GM12878 (cell line): Measurements from ENCODE around the gene SYPL1. TPM values are rescaled to one million over a fixed set of nuclear protein-coding genes. Genes with fewer than 3 reads are reported as not detected.

Source experiments
- ATAC-seq: fragments of 200-7000 bp; cut with Tn5 transposase; 3 replicates; pipeline ENCODE4 v1.9.1; 2020; ENCODE audit warnings: mild to moderate bottlenecking, moderate library complexity
- BruUV-seq: library from RNA; stranded (reverse); fragments of 400-500 nt; replicated peaks from 2 replicates; lab custom pipeline; 2021; lab: Mats Ljungman, UMichigan
- CTCF ChIA-PET: fragments of 300-600 bp; sonication (Branson Sonifier 250); formaldehyde crosslinking; extraction: SDS; loops from one replicate; lab custom pipeline; 2021; ENCODE audit warnings: inconsistent platforms; lab: Yijun Ruan, JAX
- POLR2A ChIA-PET: fragments of 350-600 bp; formaldehyde crosslinking; extraction: SDS; loops from one replicate; lab custom pipeline; 2021; ENCODE audit warnings: inconsistent platforms; lab: Charles Lee
- RAD21 ChIA-PET: fragments of 300-600 bp; sonication (Branson Sonifier 250); formaldehyde crosslinking; loops from one replicate; lab custom pipeline; 2023; ENCODE audit warnings: antibody characterized with exemption; ENCODE audit not compliant: unreplicated experiment; lab: Charles Lee
- SMC1A ChIA-PET: fragments of 300-600 bp; sonication (Branson Sonifier 250); formaldehyde crosslinking; loops from one replicate; lab custom pipeline; 2023; ENCODE audit not compliant: unreplicated experiment, uncharacterized antibody; lab: Charles Lee
- DNase-seq: peaks from one replicate; pipeline ENCODE4 v3.0.0-alpha.2; 2011; ENCODE audit warnings: low read depth, low spot score
- FAIRE-seq: peaks from 3 replicates; lab custom pipeline; 2011; peaks lifted over from hg19 to GRCh38; lab: Jason Lieb, UNC
- H2AFZ ChIP-seq: 2 replicates; pipeline ENCODE4 v1.6.0; 2011; ENCODE audit warnings: low read depth, low read length, control low read depth; ENCODE audit not compliant: control insufficient read depth
- H3K27ac ChIP-seq: 2 replicates; pipeline ENCODE4 v1.5.1; 2011; ENCODE audit warnings: control low read depth; ENCODE audit not compliant: control insufficient read depth, insufficient read depth
- H3K27me3 ChIP-seq, 2 experiments: replicated peaks in 1 of 2; 2 replicates each; pipeline versions ENCODE4 v1.6.0 to v1.6.1; 2011; ENCODE audit warnings: low read length in 1 of 2; ENCODE audit not compliant: control insufficient read depth in 2 of 2, insufficient read depth in 2 of 2
- H3K36me3 ChIP-seq, 2 experiments: 2 replicates each; pipeline ENCODE4 v1.5.1; 2011; ENCODE audit warnings: low read length in 1 of 2; ENCODE audit not compliant: control insufficient read depth in 2 of 2, insufficient read depth in 2 of 2
- H3K4me1 ChIP-seq: 2 replicates; pipeline ENCODE4 v1.6.1; 2011; ENCODE audit warnings: mild to moderate bottlenecking, low read length, moderate library complexity, mixed read lengths; ENCODE audit not compliant: control insufficient read depth, insufficient read depth
- H3K4me2 ChIP-seq: 2 replicates; pipeline ENCODE4 v1.6.0; 2011; ENCODE audit warnings: control low read depth; ENCODE audit not compliant: control insufficient read depth, insufficient read depth
- H3K4me3 ChIP-seq: fragments of 200-600 bp; sonication (generic); 2 replicates; pipeline ENCODE4 v1.5.1; 2016
- H3K79me2 ChIP-seq: 2 replicates; pipeline ENCODE4 v1.6.0; 2011; ENCODE audit warnings: low read length; ENCODE audit not compliant: control insufficient read depth, insufficient read depth
- H3K9ac ChIP-seq: 2 replicates; pipeline ENCODE4 v1.8.0; 2011; ENCODE audit warnings: low read length, control low read depth, mixed read lengths; ENCODE audit not compliant: control insufficient read depth, insufficient read depth
- H3K9me3 ChIP-seq: replicated peaks from 3 replicates; pipeline ENCODE4 v1.5.1; 2011; ENCODE audit warnings: mild to moderate bottlenecking, low read length; ENCODE audit not compliant: control insufficient read depth, insufficient read depth
- H4K20me1 ChIP-seq: 2 replicates; pipeline ENCODE4 v1.6.0; 2011; ENCODE audit not compliant: control insufficient read depth, insufficient read depth
- PAX8 ChIP-seq: fragments of 450-650 bp; IDR thresholded peaks from 2 replicates; pipeline ENCODE4 v1.6.1; 2017; ENCODE audit warnings: mild to moderate bottlenecking, moderate library complexity
- WGBS: methylation state at CpG from one replicate; pipeline ENCODE4 v1.1.6; 2016; ENCODE audit warnings: low lambda C conversion rate; ENCODE audit not compliant: insufficient replicate concordance, insufficient coverage; ENCODE audit errors: missing lambda C conversion rate; 5-methylcytosine and 5-hydroxymethylcytosine counted together
- in situ Hi-C: fragments of 300-500 bp; cut with MboI; formaldehyde crosslinking; loops from 9 replicates; pipeline ENCODE4 v1.14.3; 2018; ENCODE audit warnings: mixed read lengths
- intact Hi-C: fragments of 100-400 bp; cut with micrococcal nuclease; formaldehyde crosslinking; loops from one replicate; pipeline ENCODE4 v1.14.2; 2022; ENCODE audit not compliant: unreplicated experiment
- polyA plus RNA-seq, 11 experiments: library from polyadenylated mRNA; depleted of rRNA in 4 of 11; unstranded in 6 of 11; stranded (reverse) in 5 of 11; fragments of >200 nt; fragmentation: Nextera tagmentation in 4 of 11; fragmentation: Illumina TruSeq in 1 of 11; extraction: Ambion mirVana in 4 of 11; extraction: Trizol in 1 of 11; gene quantifications; 1 replicate in 1 of 11; 2 replicates in 10 of 11; pipeline versions ENCODE4 v1.2.1 to v1.2.3, GENCODE V29; 2011 to 2016; ENCODE audit warnings: inconsistent platforms in 2 of 11, missing spikeins in 2 of 11, low read depth in 1 of 11
- total RNA-seq, 4 experiments: library from RNA; depleted of rRNA in 3 of 4; stranded (reverse); fragments of >200 nt in 3 of 4; fragmentation: Illumina TruSeq in 1 of 4; extraction: Trizol in 1 of 4; gene quantifications; 2 replicates each; pipeline versions ENCODE4 v1.2.1 to v1.2.3, GENCODE V29; 2013 to 2021
- TF ChIP-seq, protein P1 (sequence below): fragments of 450-650 bp; IDR thresholded peaks from 2 replicates; pipeline ENCODE4 v1.6.1; 2016; ENCODE audit warnings: mild to moderate bottlenecking
- TF ChIP-seq, protein P2 (sequence below): fragments of 450-650 bp; IDR thresholded peaks from 2 replicates; pipeline ENCODE4 v1.6.1; 2016; ENCODE audit warnings: mild to moderate bottlenecking, moderate library complexity, borderline replicate concordance

SYPL1 gene
- total and polyA plus RNA-seq, 10 of the 15 experiments (the other 5 are each of a cell fraction or from before 2014, with no cell fraction given) = 34.5 to 177 (median 87.3) TPM

DNA sequence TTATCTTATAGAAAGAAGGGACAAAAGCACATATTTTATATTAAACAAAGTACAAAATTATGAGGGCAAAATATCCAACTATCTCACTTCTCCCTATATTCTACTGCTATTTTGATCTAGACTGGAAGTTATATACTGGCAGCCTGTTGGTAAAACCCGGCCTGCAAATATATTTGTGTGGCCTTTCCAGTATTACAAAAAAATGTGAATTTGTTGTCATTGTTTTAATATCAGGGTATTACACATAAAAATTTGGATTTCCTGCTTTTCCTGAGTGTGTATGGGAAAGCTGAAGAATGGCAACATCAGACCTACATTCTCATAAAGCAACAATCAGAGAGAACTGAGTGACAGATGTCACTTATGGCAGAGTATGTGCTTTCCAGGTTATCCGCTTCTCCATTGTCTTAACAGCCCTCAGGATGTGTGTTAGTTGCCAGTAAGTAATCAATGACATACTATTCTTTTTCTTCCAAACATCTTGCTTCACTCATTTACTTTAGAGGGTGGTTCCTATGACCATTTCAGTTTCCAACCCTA is 7.3 kb downstream of the SYPL1 start:
- Histone ChIP-seq H3K9ac (no peak overlapping the region), H3K79me2 (peaks cover 93% of the 10 kb centered on the region), H3K36me3 (peaks cover 0 to 5% of the 10 kb centered on the region in 2 experiments; a peak in 1 of 4 replicates), H2AFZ (no peak overlapping the region), H3K27me3 (no peaks in the 10 kb centered on the region), H3K4me2 (no peak overlapping the region; the same call in 1 of the 2 replicates), H3K9me3 (no peaks in the 10 kb centered on the region), H3K4me3 (no peak overlapping the region), H3K27ac (no peak overlapping the region), H3K4me1 (peaks cover 12% of the 10 kb centered on the region; the same call in 1 of the 2 replicates), H4K20me1 (peaks cover 3% of the 10 kb centered on the region; the same call in 1 of the 2 replicates)
- no peak for FAIRE-seq
- ChIA-PET RAD21 (interaction anchor here (1.7 to 3.0 kb wide), 3 partner anchors 32 to 50 kb away, joined by 7 to 30 read pairs (median 9); no protein-coding TSS in a partner anchor), SMC1A (interaction anchor here (1.1 to 4.0 kb wide), 6 partner anchors 10 to 50 kb away, joined by 3 to 37 read pairs (median 12); no protein-coding TSS in a partner anchor), POLR2A (interaction anchor here (0.5 kb wide), 1 partner anchor 631 kb away, joined by 3 read pairs; no protein-coding TSS in a partner anchor), CTCF (interaction anchor here (1.1 to 4.5 kb wide), 5 partner anchors 10 to 49 kb away, joined by 3 to 27 read pairs (median 13); no protein-coding TSS in a partner anchor)
- ATAC-seq = no peak
- in situ Hi-C loops (no loop called here), intact Hi-C loops (no loop called here)
- 100% methylated on average over 2 of the region's 2 CpGs for WGBS
- DNase-seq = no peak
- TF ChIP-seq, protein P1, sequence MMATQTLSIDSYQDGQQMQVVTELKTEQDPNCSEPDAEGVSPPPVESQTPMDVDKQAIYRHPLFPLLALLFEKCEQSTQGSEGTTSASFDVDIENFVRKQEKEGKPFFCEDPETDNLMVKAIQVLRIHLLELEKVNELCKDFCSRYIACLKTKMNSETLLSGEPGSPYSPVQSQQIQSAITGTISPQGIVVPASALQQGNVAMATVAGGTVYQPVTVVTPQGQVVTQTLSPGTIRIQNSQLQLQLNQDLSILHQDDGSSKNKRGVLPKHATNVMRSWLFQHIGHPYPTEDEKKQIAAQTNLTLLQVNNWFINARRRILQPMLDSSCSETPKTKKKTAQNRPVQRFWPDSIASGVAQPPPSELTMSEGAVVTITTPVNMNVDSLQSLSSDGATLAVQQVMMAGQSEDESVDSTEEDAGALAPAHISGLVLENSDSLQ = peak; percentile 44; the same call in 1 of the 2 replicates
- TF ChIP-seq, protein P2, sequence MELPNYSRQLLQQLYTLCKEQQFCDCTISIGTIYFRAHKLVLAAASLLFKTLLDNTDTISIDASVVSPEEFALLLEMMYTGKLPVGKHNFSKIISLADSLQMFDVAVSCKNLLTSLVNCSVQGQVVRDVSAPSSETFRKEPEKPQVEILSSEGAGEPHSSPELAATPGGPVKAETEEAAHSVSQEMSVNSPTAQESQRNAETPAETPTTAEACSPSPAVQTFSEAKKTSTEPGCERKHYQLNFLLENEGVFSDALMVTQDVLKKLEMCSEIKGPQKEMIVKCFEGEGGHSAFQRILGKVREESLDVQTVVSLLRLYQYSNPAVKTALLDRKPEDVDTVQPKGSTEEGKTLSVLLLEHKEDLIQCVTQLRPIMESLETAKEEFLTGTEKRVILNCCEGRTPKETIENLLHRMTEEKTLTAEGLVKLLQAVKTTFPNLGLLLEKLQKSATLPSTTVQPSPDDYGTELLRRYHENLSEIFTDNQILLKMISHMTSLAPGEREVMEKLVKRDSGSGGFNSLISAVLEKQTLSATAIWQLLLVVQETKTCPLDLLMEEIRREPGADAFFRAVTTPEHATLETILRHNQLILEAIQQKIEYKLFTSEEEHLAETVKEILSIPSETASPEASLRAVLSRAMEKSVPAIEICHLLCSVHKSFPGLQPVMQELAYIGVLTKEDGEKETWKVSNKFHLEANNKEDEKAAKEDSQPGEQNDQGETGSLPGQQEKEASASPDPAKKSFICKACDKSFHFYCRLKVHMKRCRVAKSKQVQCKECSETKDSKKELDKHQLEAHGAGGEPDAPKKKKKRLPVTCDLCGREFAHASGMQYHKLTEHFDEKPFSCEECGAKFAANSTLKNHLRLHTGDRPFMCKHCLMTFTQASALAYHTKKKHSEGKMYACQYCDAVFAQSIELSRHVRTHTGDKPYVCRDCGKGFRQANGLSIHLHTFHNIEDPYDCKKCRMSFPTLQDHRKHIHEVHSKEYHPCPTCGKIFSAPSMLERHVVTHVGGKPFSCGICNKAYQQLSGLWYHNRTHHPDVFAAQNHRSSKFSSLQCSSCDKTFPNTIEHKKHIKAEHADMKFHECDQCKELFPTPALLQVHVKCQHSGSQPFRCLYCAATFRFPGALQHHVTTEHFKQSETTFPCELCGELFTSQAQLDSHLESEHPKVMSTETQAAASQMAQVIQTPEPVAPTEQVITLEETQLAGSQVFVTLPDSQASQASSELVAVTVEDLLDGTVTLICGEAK = no peak
- TF ChIP-seq PAX8 = no peak
- no TSS peak for BruUV-seq
